HG03520 (cell line): ENCODE data around the gene PCNP.
A peak's percentile ranks its signal among the peaks of the same experiment; 100 is the strongest.
"Not testable (repeated sequence)": the region's sequence is repeated elsewhere in the genome, so short reads cannot be mapped to it uniquely, and the experiment has no call there.

Experiments used
- ATAC-seq: cut with Tn5 transposase; IDR thresholded peaks from one replicate; pipeline ENCODE4 v1.9.1; 2021; ENCODE audit warnings: mild to moderate bottlenecking, moderate library complexity; ENCODE audit not compliant: unreplicated experiment

The PCNP gene

GRCh38 chr3:101561630-101562328, 12.2 kb upstream of the PCNP start, which contains the start of gene TRMT10C:
Gene TRMT10C (plus strand): TSS chr3:101561868. CDS start chr3:101564782, 2,914 bp downstream.
- ATAC-seq = peak; percentile 100

- no peak for ATAC-seq
Observed at GRCh38 chr3:101567528-101568317, 6.3 kb upstream of the PCNP start.

GRCh38 chr3:101571028-101571895, 2.7 kb upstream of the PCNP start:
- ATAC-seq = no peak

DNA sequence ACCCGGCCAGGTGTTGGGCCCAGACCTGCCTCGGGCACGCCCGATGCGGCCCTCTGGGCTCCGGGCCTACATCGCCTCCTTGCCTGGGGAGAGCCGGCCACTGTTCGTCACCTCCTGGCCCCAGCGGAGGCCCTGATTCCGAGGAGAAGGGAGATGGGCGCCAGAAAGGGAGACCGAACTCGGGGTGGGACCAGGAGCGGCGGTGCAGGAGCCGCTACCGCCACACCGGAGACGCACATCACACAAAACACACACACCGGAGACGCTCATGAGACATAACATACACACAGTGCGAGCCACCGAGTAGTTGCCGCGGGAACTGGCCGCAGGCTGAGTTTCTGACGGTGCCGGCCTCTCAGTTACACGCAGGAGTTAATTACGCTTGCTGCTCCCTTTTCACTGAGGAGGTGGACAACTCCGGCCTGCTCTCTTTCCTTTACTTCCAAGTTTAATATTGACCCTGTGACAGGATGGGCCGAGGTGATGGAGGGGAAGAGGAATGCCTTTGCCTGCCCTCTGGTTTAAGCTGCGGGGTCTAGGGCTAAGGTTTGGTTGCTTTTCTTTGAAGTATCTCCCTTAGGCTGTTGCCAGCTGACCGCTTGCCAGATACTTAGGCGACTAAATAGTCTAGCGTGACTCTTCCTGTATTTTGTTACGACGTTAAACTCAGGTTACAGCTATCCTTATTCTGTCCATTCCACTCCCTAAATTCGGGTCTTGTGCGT, 570 bp downstream of the PCNP start:
- ATAC-seq = peak; percentile 47

DNA sequence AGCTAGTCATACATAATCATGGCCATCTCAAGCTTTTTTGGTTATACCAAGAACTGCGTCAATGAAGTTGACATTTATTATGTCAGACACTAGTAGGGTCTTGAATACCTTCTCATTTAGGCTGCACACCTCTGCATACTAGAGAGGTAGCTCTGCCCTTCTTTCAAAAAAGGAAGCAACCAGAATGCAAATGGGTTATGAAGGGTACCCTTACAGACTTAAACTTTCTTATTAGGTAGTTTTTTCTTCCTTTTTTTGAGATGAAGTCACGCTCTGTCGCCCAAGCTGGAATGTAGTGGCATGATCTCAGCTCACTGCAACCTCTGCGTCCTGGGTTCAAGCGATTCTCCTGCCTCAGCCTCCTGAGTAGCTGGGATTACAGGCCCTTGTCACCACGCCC, 3.3 kb downstream of the PCNP start:
- ATAC-seq = no peak

DNA sequence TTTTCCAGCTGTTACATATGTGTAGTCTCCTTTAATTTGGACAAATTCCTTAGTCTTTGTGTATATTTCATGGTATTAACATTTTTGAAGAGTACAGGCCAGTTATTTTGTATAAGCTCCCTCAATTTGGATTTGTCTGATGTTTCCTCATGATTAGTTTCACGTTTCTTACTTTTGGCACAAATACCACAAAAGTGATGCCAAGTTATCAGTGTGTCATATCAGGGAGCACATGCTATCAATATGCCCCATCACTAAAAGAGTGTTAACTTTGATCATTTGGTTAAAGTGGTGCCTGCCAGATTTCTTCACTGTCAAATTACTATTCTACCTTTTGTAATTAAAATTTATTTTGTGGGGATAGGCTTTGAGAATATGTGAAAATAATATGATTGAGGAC, 14.6 kb downstream of the PCNP start:
- no peak for ATAC-seq

GRCh38 chr3:101591071-101591470, 17.1 kb downstream of the PCNP start:
- ATAC-seq = no peak

- no peak for ATAC-seq
Observed at GRCh38 chr3:101602731-101603130, 28.8 kb downstream of the PCNP start.

DNA sequence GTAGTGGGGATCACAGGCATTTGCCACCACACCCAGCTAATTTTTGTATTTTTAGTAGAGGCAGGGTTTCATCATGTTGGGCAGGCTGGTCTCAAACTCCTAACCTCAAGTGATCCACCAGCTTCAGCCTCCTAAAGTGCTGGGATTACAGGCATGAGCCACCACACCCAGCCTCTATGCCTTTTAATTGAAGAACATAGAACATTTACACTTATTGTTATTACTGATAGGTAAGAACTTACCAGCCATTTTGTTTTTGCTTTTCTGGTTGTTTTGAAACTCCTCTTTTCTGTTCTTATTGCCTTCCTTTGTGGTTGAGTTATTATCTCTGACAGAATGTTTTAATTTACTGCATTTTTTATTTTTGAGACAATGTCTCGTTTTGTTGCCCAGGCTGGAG, 29.2 kb downstream of the PCNP start:
- ATAC-seq = no peak

- ATAC-seq = not testable (repeated sequence)
Observed at GRCh38 chr3:101605398-101605797, 31.4 kb downstream of the PCNP start.

GRCh38 chr3:101611023-101611422, 37.0 kb downstream of the PCNP start:
- peak; percentile 71 for ATAC-seq

GRCh38 chr3:101613014-101613413, 39.0 kb downstream of the PCNP start:
- ATAC-seq = not testable (repeated sequence)

DNA sequence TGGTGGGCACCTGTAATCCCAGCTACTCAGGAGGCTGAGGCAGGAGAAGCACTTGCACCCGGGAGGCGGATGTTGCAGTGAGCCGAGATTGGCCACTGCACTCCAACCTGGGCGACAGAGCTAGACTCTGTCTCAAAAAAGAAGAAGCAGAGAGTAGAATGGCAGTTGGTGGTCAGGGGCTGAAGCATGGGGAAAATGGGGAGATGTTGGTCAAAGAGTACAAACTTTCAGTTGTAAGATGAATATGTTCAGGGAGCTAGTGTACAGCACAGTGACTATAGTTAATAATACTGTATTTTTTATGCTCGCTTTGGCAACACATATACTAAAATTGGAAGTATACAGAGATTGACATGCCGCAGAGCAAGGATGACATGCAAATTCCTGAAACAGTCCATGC, 41.5 kb downstream of the PCNP start:
- peak; percentile 49 for ATAC-seq

DNA sequence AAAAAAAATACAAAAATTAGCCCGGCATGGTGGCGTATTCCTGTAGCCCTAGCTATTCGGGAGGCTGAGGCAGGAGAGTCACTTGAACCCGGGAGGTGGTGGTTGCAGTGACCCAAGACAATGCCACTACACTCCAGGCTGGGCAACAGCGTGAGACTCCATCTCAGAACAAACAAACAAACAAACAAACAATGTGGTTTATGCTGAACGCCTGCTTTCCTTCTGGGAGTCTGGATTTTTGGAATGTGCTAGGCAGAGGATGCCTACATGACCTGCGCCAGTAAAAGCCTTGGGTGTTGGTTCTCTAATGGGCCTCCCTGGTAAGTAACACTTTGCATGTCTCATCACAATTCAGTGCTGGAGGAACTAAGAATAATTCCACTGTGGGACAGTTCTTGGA, 43.5 kb downstream of the PCNP start:
- no peak for ATAC-seq

- no peak for ATAC-seq
Observed at GRCh38 chr3:101618726-101619125, 44.7 kb downstream of the PCNP start.

GRCh38 chr3:101619734-101620133, 45.8 kb downstream of the PCNP start:
- no peak for ATAC-seq

DNA sequence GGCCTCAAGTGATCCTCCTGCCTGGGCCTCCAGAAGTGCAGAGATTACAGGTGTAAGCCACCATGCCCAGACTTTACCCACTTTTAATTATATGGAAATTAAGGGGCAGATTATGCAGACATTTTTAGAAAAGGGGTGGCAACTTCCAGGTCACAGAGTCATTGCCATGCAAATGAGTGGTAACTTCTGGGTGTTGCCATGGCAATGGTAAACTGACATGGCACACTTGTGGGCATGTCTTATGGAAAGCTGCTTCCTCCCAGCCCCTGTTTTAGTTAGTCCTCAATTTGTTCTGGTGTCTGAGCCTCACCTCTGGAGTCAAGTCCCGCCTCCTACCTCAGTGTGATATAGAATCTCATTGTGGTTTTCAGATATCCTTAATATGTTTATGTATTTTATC, 49.7 kb downstream of the PCNP start:
- no peak for ATAC-seq

DNA sequence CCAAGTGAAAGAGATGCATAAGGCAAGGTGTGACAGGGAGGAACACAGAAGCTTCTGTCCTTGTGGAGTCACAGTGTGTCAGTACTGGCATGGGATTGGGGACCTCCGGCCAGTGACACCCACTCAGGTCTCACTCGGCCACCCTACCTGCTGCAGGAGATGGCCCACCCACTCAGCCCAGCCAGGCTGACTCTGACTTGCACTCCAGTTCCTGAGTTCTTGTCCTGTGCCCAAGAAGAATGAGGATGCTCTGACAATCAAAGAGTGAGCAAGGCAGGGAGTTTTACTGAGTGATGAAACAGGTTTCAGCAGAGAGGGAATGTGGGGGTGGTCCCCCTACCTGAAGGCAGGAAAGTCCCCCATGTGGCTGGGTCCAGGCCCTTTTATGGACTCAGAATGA, 50.9 kb downstream of the PCNP start:
- no peak for ATAC-seq

DNA sequence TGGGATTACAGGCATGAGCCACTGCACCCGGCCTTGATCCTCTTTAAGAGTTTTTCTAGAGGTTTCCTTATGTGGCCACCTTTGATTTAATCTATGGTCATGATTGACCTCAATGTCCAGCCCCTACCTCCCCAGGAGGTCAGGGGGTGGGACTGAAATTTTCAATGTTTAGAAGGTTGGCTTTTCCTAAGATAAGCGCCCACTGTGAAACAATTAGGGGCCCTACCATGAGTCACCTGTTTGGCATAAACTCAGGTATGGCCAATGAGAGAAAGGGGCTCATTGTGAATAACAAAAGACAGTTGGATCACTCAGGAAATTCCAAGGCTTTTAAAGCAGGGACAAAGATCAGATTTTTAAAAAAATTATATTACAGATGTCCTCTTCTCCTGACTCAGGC, 51.9 kb downstream of the PCNP start:
- ATAC-seq = no peak

- ATAC-seq = no peak
Observed at GRCh38 chr3:101629219-101629618, 55.2 kb downstream of the PCNP start.
